Gastroesophageal sphincter (tissue), 3 donors: ENCODE data around the gene CFAP61.

Experiments
- EP300 ChIP-seq: sonication (generic); formaldehyde crosslinking; IDR thresholded peaks from one replicate; pipeline ENCODE4 v1.6.1; 2017; ENCODE audit warnings: antibody characterized with exemption, mild to moderate bottlenecking
- POLR2A ChIP-seq, 2 donors: fragments of 450-650 bp; IDR thresholded peaks; one replicate each; pipeline ENCODE4 v1.6.1; 2017; ENCODE audit warnings: antibody characterized with exemption in 2 of 2, mild to moderate bottlenecking in 2 of 2, moderate library complexity in 1 of 2
- POLR2AphosphoS5 ChIP-seq: sonication (generic); formaldehyde crosslinking; IDR thresholded peaks from one replicate; pipeline ENCODE4 v1.6.1; 2017; ENCODE audit warnings: antibody characterized with exemption
- TF ChIP-seq, protein P1 (sequence below), 4 experiments: fragments of 200-600 bp in 2 of 4; fragments of 450-650 bp in 2 of 4; sonication (generic) in 1 of 4; IDR thresholded peaks; one replicate each; pipeline ENCODE4 v1.5.1; 2017 to 2019; ENCODE audit warnings: antibody characterized with exemption in 4 of 4, mild to moderate bottlenecking in 2 of 4, moderate library complexity in 2 of 4

DNA sequence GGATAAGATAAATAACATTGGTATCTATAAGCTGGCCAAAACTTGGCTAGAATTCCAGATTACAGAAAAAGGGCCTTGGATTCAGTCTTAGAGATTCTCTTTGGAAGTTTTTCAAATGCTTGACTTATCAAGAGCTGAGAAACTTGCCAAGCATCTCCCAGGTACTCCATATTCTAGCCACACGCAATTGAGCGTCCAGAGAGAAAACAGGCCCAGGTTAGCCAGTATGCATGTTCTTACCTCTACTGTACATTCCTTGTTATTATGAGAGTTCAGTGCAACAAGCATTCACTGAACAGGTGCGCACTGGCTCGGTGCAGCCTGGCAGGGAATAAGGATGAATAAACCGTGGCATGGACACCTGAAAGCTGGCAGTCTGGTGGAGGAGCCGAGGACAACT lies 13.7 kb upstream of the CFAP61 start:
- TF ChIP-seq EP300 (no peak), POLR2A (IDR thresholded peaks at IDR 0.05) (no peak), POLR2AphosphoS5 (no peak)
- TF ChIP-seq, protein P1, sequence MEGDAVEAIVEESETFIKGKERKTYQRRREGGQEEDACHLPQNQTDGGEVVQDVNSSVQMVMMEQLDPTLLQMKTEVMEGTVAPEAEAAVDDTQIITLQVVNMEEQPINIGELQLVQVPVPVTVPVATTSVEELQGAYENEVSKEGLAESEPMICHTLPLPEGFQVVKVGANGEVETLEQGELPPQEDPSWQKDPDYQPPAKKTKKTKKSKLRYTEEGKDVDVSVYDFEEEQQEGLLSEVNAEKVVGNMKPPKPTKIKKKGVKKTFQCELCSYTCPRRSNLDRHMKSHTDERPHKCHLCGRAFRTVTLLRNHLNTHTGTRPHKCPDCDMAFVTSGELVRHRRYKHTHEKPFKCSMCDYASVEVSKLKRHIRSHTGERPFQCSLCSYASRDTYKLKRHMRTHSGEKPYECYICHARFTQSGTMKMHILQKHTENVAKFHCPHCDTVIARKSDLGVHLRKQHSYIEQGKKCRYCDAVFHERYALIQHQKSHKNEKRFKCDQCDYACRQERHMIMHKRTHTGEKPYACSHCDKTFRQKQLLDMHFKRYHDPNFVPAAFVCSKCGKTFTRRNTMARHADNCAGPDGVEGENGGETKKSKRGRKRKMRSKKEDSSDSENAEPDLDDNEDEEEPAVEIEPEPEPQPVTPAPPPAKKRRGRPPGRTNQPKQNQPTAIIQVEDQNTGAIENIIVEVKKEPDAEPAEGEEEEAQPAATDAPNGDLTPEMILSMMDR (IDR thresholded peaks at IDR 0.05), result no peak
